ENCODE measurements around the gene EHBP1. TPM values are rescaled to one million over a fixed set of nuclear protein-coding genes. Genes with fewer than 3 reads are reported as not detected.

Gene EHBP1
- total and polyA plus RNA-seq, 11 donors = 5.2 to 34.2 (median 18.1) TPM

DNA sequence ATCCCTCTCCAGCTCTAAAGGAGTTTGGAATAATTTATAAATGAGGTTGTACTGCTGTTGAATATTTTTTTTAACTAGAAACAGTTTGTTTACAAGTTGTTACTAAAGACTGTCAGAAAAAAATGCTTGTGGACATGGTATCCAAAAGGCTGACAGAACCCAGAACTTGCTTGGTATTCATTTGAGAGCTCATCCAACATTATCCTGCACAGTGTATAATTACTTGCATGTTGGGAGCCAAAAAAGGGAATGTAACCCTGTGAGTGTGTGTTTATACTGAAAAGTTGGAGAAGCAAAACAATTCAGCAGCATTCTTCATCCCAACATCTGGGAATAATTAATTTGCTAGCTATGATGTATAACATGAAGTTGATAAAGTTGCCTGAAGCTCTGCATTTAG lies 42.1 kb upstream of the EHBP1 start:
- ATAC-seq (peak in 1 of 4 donors; percentile 55), DNase-seq (no peak)
- Histone ChIP-seq H3K27ac (peak overlapping the region in 3 of 12 donors; percentile 19 to 75 (median 39)), H3K4me3 (no peak overlapping the region), H3K4me1 (peaks cover 0 to 27% (median 5%) of the 10 kb centered on the region in 12 donors), H3K27me3 (no peaks in the 10 kb centered on the region), H3K9me3 (no peaks in the 10 kb centered on the region), H3K36me3 (no peaks in the 10 kb centered on the region)
- intact Hi-C loops (cut with DNase I) = no loop called here
- TF ChIP-seq, protein P1, sequence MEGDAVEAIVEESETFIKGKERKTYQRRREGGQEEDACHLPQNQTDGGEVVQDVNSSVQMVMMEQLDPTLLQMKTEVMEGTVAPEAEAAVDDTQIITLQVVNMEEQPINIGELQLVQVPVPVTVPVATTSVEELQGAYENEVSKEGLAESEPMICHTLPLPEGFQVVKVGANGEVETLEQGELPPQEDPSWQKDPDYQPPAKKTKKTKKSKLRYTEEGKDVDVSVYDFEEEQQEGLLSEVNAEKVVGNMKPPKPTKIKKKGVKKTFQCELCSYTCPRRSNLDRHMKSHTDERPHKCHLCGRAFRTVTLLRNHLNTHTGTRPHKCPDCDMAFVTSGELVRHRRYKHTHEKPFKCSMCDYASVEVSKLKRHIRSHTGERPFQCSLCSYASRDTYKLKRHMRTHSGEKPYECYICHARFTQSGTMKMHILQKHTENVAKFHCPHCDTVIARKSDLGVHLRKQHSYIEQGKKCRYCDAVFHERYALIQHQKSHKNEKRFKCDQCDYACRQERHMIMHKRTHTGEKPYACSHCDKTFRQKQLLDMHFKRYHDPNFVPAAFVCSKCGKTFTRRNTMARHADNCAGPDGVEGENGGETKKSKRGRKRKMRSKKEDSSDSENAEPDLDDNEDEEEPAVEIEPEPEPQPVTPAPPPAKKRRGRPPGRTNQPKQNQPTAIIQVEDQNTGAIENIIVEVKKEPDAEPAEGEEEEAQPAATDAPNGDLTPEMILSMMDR (IDR thresholded peaks at IDR 0.05) = no peak
- TF ChIP-seq POLR2A (IDR thresholded peaks at IDR 0.05) = no peak

DNA sequence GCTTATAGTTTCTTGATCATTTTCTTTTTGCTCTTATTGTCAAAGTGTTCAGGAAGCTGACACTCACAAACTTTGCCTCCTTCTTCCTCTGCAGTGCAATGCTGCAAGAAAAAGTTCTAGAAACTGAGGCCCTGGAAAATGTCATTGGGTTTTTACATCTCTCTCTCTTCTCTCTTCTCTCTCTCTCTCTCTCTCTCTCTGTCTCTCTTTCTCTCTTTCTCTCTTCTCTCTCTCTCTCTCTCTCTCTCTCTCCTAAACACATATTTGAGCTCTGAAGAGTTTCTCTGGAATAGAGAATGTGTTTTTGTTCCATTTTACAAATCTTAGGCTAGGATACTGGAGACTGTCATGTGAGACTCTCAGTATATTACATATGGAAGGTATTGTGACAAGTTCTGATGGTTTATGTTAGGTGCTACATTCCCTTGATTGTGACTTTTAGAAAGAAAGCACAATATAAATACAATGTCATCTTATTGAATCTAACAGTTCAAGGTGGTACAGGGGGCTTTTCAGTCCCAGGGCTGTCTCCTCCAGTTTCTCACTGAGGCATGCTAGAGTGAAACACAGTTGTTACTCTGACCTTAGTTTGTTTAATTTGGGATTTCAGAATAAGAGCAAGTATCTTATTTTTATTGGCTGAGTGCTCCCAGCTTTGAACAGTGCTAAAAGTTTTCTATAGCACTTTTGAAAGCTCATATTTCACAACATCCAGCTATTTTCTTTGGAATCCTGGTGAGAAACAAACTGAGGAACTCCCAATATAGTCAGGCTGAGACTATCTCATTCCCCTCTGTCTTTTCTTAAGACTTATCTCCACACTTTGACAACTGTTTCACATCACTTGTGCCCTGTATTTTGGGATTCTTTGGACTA lies 41.4 kb upstream of the EHBP1 start:
- DNase-seq = no peak
- Histone ChIP-seq H3K36me3 (no peaks in the 10 kb centered on the region), H3K27ac (peak overlapping the region in 8 of 12 donors; percentile 11 to 75 (median 30)), H3K4me3 (no peak overlapping the region), H3K9me3 (no peaks in the 10 kb centered on the region), H3K4me1 (peaks cover 0 to 27% (median 5%) of the 10 kb centered on the region in 12 donors), H3K27me3 (no peaks in the 10 kb centered on the region)
- ATAC-seq = peak in 3 of 4 donors; percentile 37 to 73 (median 59)
- intact Hi-C loops (cut with DNase I) = no loop called here
- TF ChIP-seq POLR2A (IDR thresholded peaks at IDR 0.05) = no peak
- TF ChIP-seq, protein P1 (IDR thresholded peaks at IDR 0.05) = no peak

DNA sequence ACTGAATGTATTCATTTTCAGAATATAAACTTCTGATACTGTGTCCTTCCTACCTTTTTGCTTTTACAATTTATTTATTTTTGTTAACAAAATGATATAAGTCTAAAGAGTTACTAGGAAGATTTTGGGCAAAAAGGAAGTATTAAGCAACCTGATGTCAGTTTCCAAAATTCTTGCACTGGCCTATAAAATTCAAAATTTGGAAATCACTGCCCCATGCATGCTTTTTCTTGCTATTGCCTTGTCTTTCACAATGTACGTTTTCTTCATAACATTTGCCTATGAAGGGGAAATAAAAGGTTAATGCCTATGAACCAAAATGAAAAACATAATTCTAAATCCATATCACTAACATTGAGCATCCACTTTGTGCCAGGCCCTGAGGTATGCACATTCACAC lies 40.1 kb upstream of the EHBP1 start:
- H3K27ac ChIP-seq = peak overlapping the region in 1 of 12 donors; percentile 75
- H3K36me3 ChIP-seq = no peaks in the 10 kb centered on the region
- ATAC-seq (no peak), DNase-seq (no peak)
- H3K4me1 ChIP-seq = peaks cover 0 to 27% (median 5%) of the 10 kb centered on the region in 12 donors
- H3K9me3 ChIP-seq = no peaks in the 10 kb centered on the region
- no peak overlapping the region for H3K4me3 ChIP-seq
- intact Hi-C loops (cut with DNase I) = no loop called here
- no peaks in the 10 kb centered on the region for H3K27me3 ChIP-seq
- TF ChIP-seq, protein P1 (IDR thresholded peaks at IDR 0.05) = no peak
- TF ChIP-seq POLR2A (IDR thresholded peaks at IDR 0.05) = no peak
- 69 to 91% (median 78%) methylated on average over 1 of the region's 1 CpG for WGBS, 4 donors

DNA sequence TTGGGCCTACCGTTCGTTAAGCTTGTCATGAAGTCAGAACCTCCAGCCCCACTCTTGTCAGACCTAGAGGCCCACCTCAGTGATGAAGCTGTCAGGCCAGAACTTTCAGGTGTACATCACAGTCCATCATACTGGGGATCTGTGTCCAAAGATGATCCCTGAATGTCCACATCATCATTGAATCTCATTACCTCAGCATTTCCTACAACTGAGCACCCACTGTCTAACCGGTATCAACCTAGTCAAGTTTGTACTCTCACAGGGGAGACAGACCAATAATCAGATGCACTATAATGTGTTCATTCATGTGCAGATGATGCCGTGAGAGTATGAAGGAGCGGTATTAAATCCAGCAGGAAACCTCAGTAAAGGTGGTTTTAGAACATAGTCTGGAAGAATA lies 36.3 kb upstream of the EHBP1 start:
- intact Hi-C loops (cut with DNase I) = no loop called here
- DNase-seq (no peak), ATAC-seq (no peak)
- no peaks in the 10 kb centered on the region for H3K27me3 ChIP-seq
- no peak for TF ChIP-seq POLR2A (IDR thresholded peaks at IDR 0.05)
- TF ChIP-seq, protein P1 (IDR thresholded peaks at IDR 0.05) = no peak
- H3K27ac ChIP-seq = no peak overlapping the region
- H3K36me3 ChIP-seq = no peaks in the 10 kb centered on the region
- H3K9me3 ChIP-seq = no peaks in the 10 kb centered on the region
- no peak overlapping the region for H3K4me3 ChIP-seq
- H3K4me1 ChIP-seq = peaks cover 0 to 21% (median 5%) of the 10 kb centered on the region in 12 donors
- 76 to 97% (median 84%) methylated on average over 5 of the region's 5 CpGs for WGBS, 4 donors
